H1 (cell line): Measurements from ENCODE around the gene SPATA16. TPM values are rescaled to one million over a fixed set of nuclear protein-coding genes. Genes with fewer than 3 reads are reported as not detected.

ENCODE experiments used
- CBX5 ChIP-seq: fragments of 300-800, 300-1000 bp; sonication (generic); IDR thresholded peaks from 2 replicates; pipeline ENCODE4 v1.7.1; 2016; ENCODE audit warnings: antibody characterized with exemption, low read length, low read depth
- CTCF ChIP-seq, 3 experiments: IDR thresholded peaks; 1 replicate in 2 of 3; 2 replicates in 1 of 3; pipeline versions ENCODE4 v1.5.1 to v1.6.1; 2011; ENCODE audit warnings: low read length in 3 of 3, mild to moderate bottlenecking in 3 of 3, inconsistent platforms in 2 of 3, low read depth in 1 of 3, moderate library complexity in 1 of 3; ENCODE audit not compliant: insufficient read depth in 1 of 3; ENCODE audit errors: control extremely low read depth in 1 of 3
- GABPA ChIP-seq: IDR thresholded peaks from 2 replicates; pipeline ENCODE4 v1.6.1; 2011; ENCODE audit warnings: mild to moderate bottlenecking, low read length, moderate library complexity, borderline replicate concordance; ENCODE audit not compliant: insufficient read depth
- HDAC6 ChIP-seq: IDR thresholded peaks from one replicate; pipeline ENCODE4 v1.7.1; 2012; ENCODE audit warnings: low read depth, mild to moderate bottlenecking, inconsistent platforms, low read length, moderate library complexity
- SP4 ChIP-seq: IDR thresholded peaks from 2 replicates; pipeline ENCODE4 v1.6.1; 2012; ENCODE audit warnings: low read length, inconsistent platforms
- polyA plus RNA-seq, 7 experiments: library from polyadenylated mRNA; depleted of rRNA in 3 of 7; stranded (reverse) in 5 of 7; unstranded in 2 of 7; fragments of >200 nt in 5 of 7; fragments of 200-250 nt in 2 of 7; gene quantifications; 1 replicate in 5 of 7; 2 replicates in 1 of 7; 4 replicates in 1 of 7; pipeline versions ENCODE4 v1.2.1 to v1.2.3, GENCODE V29; 2011 to 2013; ENCODE audit warnings: missing spikeins in 2 of 7, mixed read lengths in 2 of 7
- total RNA-seq: library from RNA; stranded (reverse); fragmentation: NEBNext Ultra II Directional; extraction: Animal tissue kit (Norgen Biotek cat#: 25700); gene quantifications from 2 replicates; pipeline ENCODE4 v1.2.1, GENCODE V29; 2021

The SPATA16 gene
- total and polyA plus RNA-seq, 2 of the 8 experiments (the other 6 are each of a cell fraction or from before 2014, with no cell fraction given) = 0.05 to 2.7 TPM

GRCh38 chr3:172991424-172991996 lies 149.5 kb downstream of the SPATA16 start (continued):
- TF ChIP-seq CTCF (IDR thresholded peaks at IDR 0.05; ENCODE audit: control extremely low read depth in 1 of 3, insufficient read depth in 1 of 3, low read depth in 1 of 3, low read length in 3 of 3) (no peak), CBX5 (no peak), GABPA (no peak), SP4 (no peak), HDAC6 (no peak)
